HCT116 (cell line): ENCODE results near the gene C9orf50. TPM values are rescaled to one million over a fixed set of nuclear protein-coding genes. Genes with fewer than 3 reads are reported as not detected.

ENCODE experiments used
- ATAC-seq: fragments of 200-7000 bp; cut with Tn5 transposase; 2 replicates; pipeline ENCODE4 v1.9.1; 2020; ENCODE audit warnings: mild to moderate bottlenecking, moderate library complexity
- BruUV-seq: library from RNA; stranded (reverse); fragments of 400-500 nt; replicated peaks from 2 replicates; lab custom pipeline; 2021; lab: Mats Ljungman, UMichigan
- CTCF ChIA-PET: fragments of 300-600 bp; sonication (Branson Sonifier 250); formaldehyde crosslinking; loops from one replicate; lab custom pipeline; 2021; ENCODE audit warnings: antibody characterized with exemption; lab: Charles Lee
- POLR2A ChIA-PET: fragments of 300-600, 350-600 bp; sonication (Branson Sonifier 250); formaldehyde crosslinking; loops from one replicate; lab custom pipeline; 2021; ENCODE audit warnings: antibody characterized with exemption; lab: Charles Lee
- RAD21 ChIA-PET, 2 experiments: fragments of 300-600 bp; sonication (Branson Sonifier 250); formaldehyde crosslinking; loops; one replicate each; lab custom pipeline; 2023; ENCODE audit warnings: low total read pairs in 2 of 2; ENCODE audit not compliant: uncharacterized antibody in 2 of 2, unreplicated experiment in 2 of 2, low non-redundant PET in 1 of 2; lab: Charles Lee
- DNase-seq: peaks from one replicate; pipeline ENCODE4 v3.0.0-alpha.2; 2010; ENCODE audit warnings: low read depth, low spot score
- H2AFZ ChIP-seq: fragments of 200-600 bp; shearing (Covaris generic), sonication (generic); 2 replicates; pipeline ENCODE4 v1.6.1; 2017; ENCODE audit warnings: low read depth, mixed run types, mixed read lengths, antibody characterized with exemption, low read length; ENCODE audit not compliant: poor library complexity, severe bottlenecking
- H3K27ac ChIP-seq: 2 replicates; pipeline ENCODE4 v1.5.1; 2012; ENCODE audit warnings: low read depth, low read length
- H3K27me3 ChIP-seq: fragments of 200-600 bp; sonication (generic); 2 replicates; pipeline ENCODE4 v1.6.1; 2016; ENCODE audit warnings: mixed run types, low read length, mixed read lengths; ENCODE audit not compliant: insufficient read depth
- H3K36me3 ChIP-seq, 2 experiments: fragments of 200-500 bp in 1 of 2; fragments of 200-600 bp in 1 of 2; sonication (Bioruptor generic) in 1 of 2; sonication (generic) in 1 of 2; 2 replicates each; pipeline versions ENCODE4 v1.5.1 to v1.6.1; 2014 to 2016; ENCODE audit warnings: low read length in 2 of 2, inconsistent platforms in 1 of 2, mixed read lengths in 1 of 2, mixed run types in 1 of 2; ENCODE audit not compliant: insufficient read depth in 2 of 2, control insufficient read depth in 1 of 2
- H3K4me1 ChIP-seq, 2 experiments: fragments of 200-600 bp in 1 of 2; sonication (generic) in 1 of 2; 2 replicates each; pipeline versions ENCODE4 v1.5.1 to v1.6.1; 2012 to 2017; ENCODE audit warnings: low read length in 2 of 2, inconsistent platforms in 1 of 2, mild to moderate bottlenecking in 1 of 2, mixed read lengths in 1 of 2, mixed run types in 1 of 2, moderate library complexity in 1 of 2; ENCODE audit not compliant: insufficient read depth in 2 of 2, control insufficient read depth in 1 of 2
- H3K4me2 ChIP-seq: fragments of 200-600 bp; sonication (generic); 2 replicates; pipeline ENCODE4 v1.6.1; 2017; ENCODE audit warnings: mixed run types, low read length, mixed read lengths
- H3K4me3 ChIP-seq, 2 experiments: fragments of 200-600 bp in 1 of 2; sonication (generic) in 1 of 2; replicated peaks in 1 of 2; 2 replicates each; pipeline ENCODE4 v1.5.1; 2011 to 2016; ENCODE audit warnings: low read length in 2 of 2, control low read depth in 1 of 2, low read depth in 1 of 2, mild to moderate bottlenecking in 1 of 2, mixed read lengths in 1 of 2, mixed run types in 1 of 2
- H3K79me2 ChIP-seq: fragments of 200-600 bp; sonication (generic); 2 replicates; pipeline ENCODE4 v1.6.1; 2017; ENCODE audit warnings: mild to moderate bottlenecking, mixed run types, low read length, moderate library complexity, mixed read lengths; ENCODE audit not compliant: insufficient read depth
- H3K9ac ChIP-seq: fragments of 200-600 bp; sonication (generic); 2 replicates; pipeline ENCODE4 v1.6.1; 2016; ENCODE audit warnings: low read length, mixed read lengths
- H3K9me2 ChIP-seq: fragments of 200-600 bp; sonication (generic), shearing (Covaris generic); 2 replicates; pipeline ENCODE4 v1.6.1; 2017; ENCODE audit warnings: mixed run types, mild to moderate bottlenecking, moderate library complexity; ENCODE audit not compliant: insufficient read depth
- H3K9me3 ChIP-seq, 2 experiments: fragments of 200-500 bp in 1 of 2; fragments of 200-600 bp in 1 of 2; sonication (Bioruptor generic) in 1 of 2; sonication (generic) in 1 of 2; 2 replicates each; pipeline ENCODE4 v1.6.1; 2014 to 2017; ENCODE audit warnings: low read length in 2 of 2, mixed read lengths in 2 of 2, inconsistent platforms in 1 of 2, low read depth in 1 of 2, mild to moderate bottlenecking in 1 of 2, mixed run types in 1 of 2, moderate library complexity in 1 of 2; ENCODE audit not compliant: control insufficient read depth in 1 of 2, insufficient read depth in 1 of 2
- H4K20me1 ChIP-seq: fragments of 200-600 bp; sonication (generic), shearing (Covaris generic); 2 replicates; pipeline ENCODE4 v1.6.1; 2017; ENCODE audit warnings: mixed run types, mild to moderate bottlenecking, moderate library complexity; ENCODE audit not compliant: insufficient read depth
- ATF3 ChIP-seq: IDR thresholded peaks from 2 replicates; pipeline ENCODE4 v1.6.1; 2012
- CBX3 ChIP-seq: IDR thresholded peaks from 2 replicates; pipeline ENCODE4 v1.6.1; 2012; ENCODE audit warnings: low read depth
- EGR1 ChIP-seq: IDR thresholded peaks from 2 replicates; pipeline ENCODE4 v1.6.1; 2012; ENCODE audit warnings: low read depth
- EZH2 ChIP-seq: fragments of 200-600 bp; sonication (generic); IDR thresholded peaks from 2 replicates; pipeline ENCODE4 v1.6.1; 2017; ENCODE audit warnings: antibody characterized with exemption, mixed run types
- EZH2phosphoT487 ChIP-seq: fragments of 200-600 bp; IDR thresholded peaks from 2 replicates; pipeline ENCODE4 v1.6.1; 2018; ENCODE audit warnings: antibody characterized with exemption, borderline replicate concordance
- FOSL1 ChIP-seq: IDR thresholded peaks from 2 replicates; pipeline ENCODE4 v1.6.1; 2012; ENCODE audit warnings: low read depth
- JUND ChIP-seq: IDR thresholded peaks from 2 replicates; pipeline ENCODE4 v1.6.1; 2012
- MAX ChIP-seq: IDR thresholded peaks from 2 replicates; pipeline ENCODE4 v1.6.1; 2012
- POLR2A ChIP-seq: IDR thresholded peaks from 2 replicates; pipeline ENCODE4 v1.7.0; 2011; ENCODE audit warnings: borderline replicate concordance; ENCODE audit not compliant: insufficient read depth, insufficient read length; ENCODE audit errors: extremely low read depth
- POLR2AphosphoS5 ChIP-seq: IDR thresholded peaks from 2 replicates; pipeline ENCODE4 v1.6.1; 2011; ENCODE audit warnings: mild to moderate bottlenecking, low read depth, low read length, moderate library complexity
- RAD21 ChIP-seq: IDR thresholded peaks from 2 replicates; pipeline ENCODE4 v1.6.1; 2012; ENCODE audit warnings: low read depth, mild to moderate bottlenecking
- SP1 ChIP-seq: IDR thresholded peaks from 2 replicates; pipeline ENCODE4 v1.6.1; 2012; ENCODE audit warnings: low read depth
- TCF7L2 ChIP-seq: IDR thresholded peaks from 2 replicates; pipeline ENCODE4 v1.7.0; 2011; ENCODE audit warnings: borderline replicate concordance, inconsistent platforms; ENCODE audit not compliant: insufficient read depth, insufficient read length; ENCODE audit errors: extremely low read depth
- ZBTB33 ChIP-seq: IDR thresholded peaks from 2 replicates; pipeline ENCODE4 v1.6.1; 2011; ENCODE audit warnings: mild to moderate bottlenecking, low read length, moderate library complexity; ENCODE audit not compliant: insufficient replicate concordance; ENCODE audit errors: extremely low read depth
- ZFX ChIP-seq: fragments of 450-650 bp; IDR thresholded peaks from 2 replicates; pipeline ENCODE4 v1.6.1; 2017
- intact Hi-C: fragments of 100-400 bp; cut with micrococcal nuclease; formaldehyde crosslinking; loops from 2 replicates; pipeline ENCODE4 v1.10.0; 2022
- total RNA-seq: library from RNA; stranded (reverse); gene quantifications from one replicate; pipeline ENCODE4 v1.2.1, GENCODE V29; 2021; ENCODE audit not compliant: unreplicated experiment

Gene C9orf50
- total RNA-seq, 1 experiment from 2014 or later: not detected

- RAD21 ChIA-PET: no interaction called here
- Histone ChIP-seq H4K20me1 (no peaks in the 10 kb centered on the region), H3K4me3 (no peak overlapping the region), H3K9ac (no peak overlapping the region), H3K27me3 (no peaks in the 10 kb centered on the region), H3K27ac (peak overlapping the region; percentile 31; the same call in 1 of the 2 replicates), H2AFZ (no peak overlapping the region), H3K4me2 (peak overlapping the region; percentile 84), H3K9me3 (no peaks in the 10 kb centered on the region), H3K4me1 (peaks cover 15 to 27% of the 10 kb centered on the region in 2 experiments), H3K9me2 (no peaks in the 10 kb centered on the region), H3K79me2 (peaks cover 10% of the 10 kb centered on the region; the same call in 1 of the 2 replicates), H3K36me3 (no peaks in the 10 kb centered on the region)
- BruUV-seq: no TSS peak
- TF ChIP-seq POLR2AphosphoS5 (no peak), ATF3 (no peak), TCF7L2 (no peak), POLR2A (no peak), RAD21 (no peak), ZFX (no peak)
- DNase-seq (no peak), ATAC-seq (no peak)
- intact Hi-C loops: no loop called here
- CTCF ChIA-PET: interaction anchor here (1.3 kb wide), 1 partner anchor 25 kb away, joined by 3 read pairs; no protein-coding TSS in a partner anchor
- POLR2A ChIA-PET: no interaction called here
These were observed 46.5 kb upstream of the C9orf50 start for GRCh38 chr9:129667378-129667777.

GRCh38 chr9:129666575-129666974, 45.7 kb upstream of the C9orf50 start:
- DNase-seq (no peak), ATAC-seq (no peak)
- BruUV-seq: TSS peak; percentile 25
- Histone ChIP-seq H3K9me2 (no peaks in the 10 kb centered on the region), H3K9me3 (no peaks in the 10 kb centered on the region), H3K9ac (peak overlapping the region; percentile 71), H3K27me3 (no peaks in the 10 kb centered on the region), H3K79me2 (peaks cover 10% of the 10 kb centered on the region; the same call in 1 of the 2 replicates), H3K4me3 (peak overlapping the region; percentile 70 to 71), H4K20me1 (no peaks in the 10 kb centered on the region), H3K4me2 (peak overlapping the region; percentile 84), H2AFZ (no peak overlapping the region), H3K4me1 (peaks cover 15 to 27% of the 10 kb centered on the region in 2 experiments), H3K36me3 (no peaks in the 10 kb centered on the region), H3K27ac (peak overlapping the region; percentile 48; the same call in 1 of the 2 replicates)
- RAD21 ChIA-PET: no interaction called here
- POLR2A ChIA-PET: no interaction called here
- intact Hi-C loops: no loop called here
- CTCF ChIA-PET: interaction anchor here (1.3 kb wide), 1 partner anchor 24 kb away, joined by 3 read pairs; no protein-coding TSS in a partner anchor
- TF ChIP-seq ZBTB33 (no peak), ATF3 (no peak), MAX (no peak), EGR1 (no peak), EZH2phosphoT487 (no peak), ZFX (no peak), EZH2 (no peak), FOSL1 (no peak), POLR2A (no peak), RAD21 (no peak), JUND (no peak), SP1 (no peak), CBX3 (no peak), TCF7L2 (no peak)
